ENCODE measurements around the gene CRYGN. TPM values are rescaled to one million over a fixed set of nuclear protein-coding genes. Genes with fewer than 3 reads are reported as not detected.
A peak's percentile ranks its signal among the peaks of the same experiment; 100 is the strongest.

CRYGN gene
- 3.9 TPM for total RNA-seq

- intact Hi-C loops (cut with DNase I): no loop called here
- DNase-seq (ENCODE audit: low spot score): peak; percentile 64
- peak; percentile 11 for ATAC-seq
These were observed at the start of gene CRYGN for GRCh38 chr7:151439855-151440798. Gene CRYGN, minus strand, starts transcription at chr7:151440141. Its CDS starts 224 bp downstream, at chr7:151439917.

GRCh38 chr7:151489498-151489897 lies 49.6 kb upstream of the CRYGN start:
- no peak for ATAC-seq
- intact Hi-C loops (cut with DNase I): no loop called here

GRCh38 chr7:151488096-151488495 lies 48.2 kb upstream of the CRYGN start:
- ATAC-seq: no peak
- no peak for DNase-seq (ENCODE audit: low spot score)

More at GRCh38 chr7:151489498-151489897, 49.6 kb upstream of the CRYGN start:
- no peak for DNase-seq (ENCODE audit: low spot score)

GRCh38 chr7:151487228-151487627 lies 47.3 kb upstream of the CRYGN start:
- ATAC-seq: no peak
- intact Hi-C loops (cut with DNase I): no loop called here
- no peak for DNase-seq (ENCODE audit: low spot score)

More at GRCh38 chr7:151488096-151488495, 48.2 kb upstream of the CRYGN start:
- intact Hi-C loops (cut with DNase I): no loop called here

- ATAC-seq: no peak
- DNase-seq (ENCODE audit: low spot score): no peak
- intact Hi-C loops (cut with DNase I): no loop called here
These were observed 46.1 kb upstream of the CRYGN start for GRCh38 chr7:151486074-151486473.

- ATAC-seq: no peak
- intact Hi-C loops (cut with DNase I): no loop called here
- no peak for DNase-seq (ENCODE audit: low spot score)
These were observed 45.2 kb upstream of the CRYGN start for GRCh38 chr7:151484971-151485707.

- intact Hi-C loops (cut with DNase I): no loop called here
- no peak for ATAC-seq
- no peak for DNase-seq (ENCODE audit: low spot score)
These were observed 43.7 kb upstream of the CRYGN start for GRCh38 chr7:151483711-151483983.

- DNase-seq (ENCODE audit: low spot score) (no peak), ATAC-seq (no peak)
- intact Hi-C loops (cut with DNase I): no loop called here
These were observed 43.2 kb upstream of the CRYGN start for GRCh38 chr7:151482883-151483710.

- DNase-seq (ENCODE audit: low spot score) (no peak), ATAC-seq (no peak)
- intact Hi-C loops (cut with DNase I): no loop called here
These were observed 41.9 kb upstream of the CRYGN start for GRCh38 chr7:151481650-151482505.

GRCh38 chr7:151477867-151478266 lies 37.9 kb upstream of the CRYGN start:
- DNase-seq (ENCODE audit: low spot score): no peak

GRCh38 chr7:151472644-151473380 lies 32.9 kb upstream of the CRYGN start:
- ATAC-seq (no peak), DNase-seq (ENCODE audit: low spot score) (no peak)
- intact Hi-C loops (cut with DNase I): no loop called here

More at GRCh38 chr7:151477867-151478266, 37.9 kb upstream of the CRYGN start:
- no peak for ATAC-seq
- intact Hi-C loops (cut with DNase I): no loop called here

- DNase-seq (ENCODE audit: low spot score) (no peak), ATAC-seq (no peak)
- intact Hi-C loops (cut with DNase I): no loop called here
These were observed 30.8 kb upstream of the CRYGN start for GRCh38 chr7:151470711-151471110.

GRCh38 chr7:151469281-151469680 lies 29.3 kb upstream of the CRYGN start:
- intact Hi-C loops (cut with DNase I): no loop called here
- DNase-seq (ENCODE audit: low spot score) (no peak), ATAC-seq (peak; percentile 56)

- DNase-seq (ENCODE audit: low spot score) (no peak), ATAC-seq (peak; percentile 35)
- intact Hi-C loops (cut with DNase I): no loop called here
These were observed 28.5 kb upstream of the CRYGN start for GRCh38 chr7:151468217-151469018.

- DNase-seq (ENCODE audit: low spot score): no peak
- no peak for ATAC-seq
- intact Hi-C loops (cut with DNase I): no loop called here
These were observed 25.2 kb upstream of the CRYGN start for GRCh38 chr7:151465169-151465568.

- no peak for ATAC-seq
- intact Hi-C loops (cut with DNase I): no loop called here
These were observed 22.4 kb upstream of the CRYGN start for GRCh38 chr7:151462306-151462779.

GRCh38 chr7:151461942-151462230 lies 21.9 kb upstream of the CRYGN start:
- intact Hi-C loops (cut with DNase I): no loop called here
- no peak for ATAC-seq

More at GRCh38 chr7:151462306-151462779, 22.4 kb upstream of the CRYGN start:
- no peak for DNase-seq (ENCODE audit: low spot score)

More at GRCh38 chr7:151461942-151462230, 21.9 kb upstream of the CRYGN start:
- DNase-seq (ENCODE audit: low spot score): no peak
